Measurements from ENCODE around the gene TRPM3. TPM values are rescaled to one million over a fixed set of nuclear protein-coding genes. Genes with fewer than 3 reads are reported as not detected.

Gene TRPM3
- polyA plus RNA-seq, 1 donor, result 0.57 TPM

DNA sequence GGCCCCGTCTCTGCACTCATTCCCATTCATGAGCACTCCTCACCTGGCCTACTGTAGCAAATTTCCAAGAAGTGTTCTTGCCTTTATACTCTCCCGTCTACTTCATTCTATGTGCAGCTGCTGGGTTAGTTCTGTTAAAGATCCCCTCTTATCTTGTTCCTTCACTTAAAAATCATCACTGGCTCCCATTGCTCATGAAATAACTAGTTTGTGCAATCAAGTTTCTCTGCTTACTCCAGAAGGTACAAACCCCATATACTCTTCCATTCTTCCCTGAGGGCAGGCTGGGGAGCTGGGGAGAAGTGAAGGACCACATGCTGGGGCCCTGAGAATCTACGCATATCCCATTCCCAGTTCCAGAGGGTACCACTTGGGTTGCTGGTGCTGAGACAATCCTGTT lies 622.6 kb downstream of the TRPM3 start:
- Histone ChIP-seq H3K4me3 (ENCODE audit: low read length) (no peak overlapping the region), H3K9me3 (ENCODE audit: control insufficient read depth, low read depth, low read length) (no peaks in the 10 kb centered on the region), H3K27me3 (ENCODE audit: control insufficient read depth, insufficient read depth, low read length) (peaks cover 7% of the 10 kb centered on the region), H3K27ac (ENCODE audit: low read length) (no peak overlapping the region), H3K4me1 (ENCODE audit: control insufficient read depth, insufficient read depth, low read length) (no peaks in the 10 kb centered on the region), H3K36me3 (ENCODE audit: control insufficient read depth, insufficient read depth, low read length) (no peaks in the 10 kb centered on the region)
- 100% methylated on average over 1 of the region's 3 CpGs for WGBS (ENCODE audit: insufficient coverage, low lambda C conversion rate)
- DNase-seq, result no peak

DNA sequence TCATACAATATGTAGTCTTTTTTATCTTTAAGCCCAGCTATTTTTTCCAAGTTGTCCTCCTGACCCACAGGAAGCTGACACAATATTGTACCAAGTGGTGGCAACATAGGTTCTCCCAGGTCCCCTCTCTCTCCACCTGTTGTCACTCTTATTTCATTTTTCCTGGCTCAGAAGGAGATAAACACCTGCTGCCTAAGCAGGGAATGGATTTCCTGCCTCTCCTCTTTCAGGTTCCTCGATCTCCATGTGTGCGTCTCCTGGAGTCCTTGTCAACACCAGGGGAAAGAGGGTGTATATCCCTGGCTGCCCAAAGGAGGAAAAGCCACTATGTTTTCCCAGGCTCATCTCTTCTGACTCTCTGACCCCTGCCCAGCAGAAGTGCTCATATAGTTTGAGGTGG lies 625.2 kb downstream of the TRPM3 start:
- no peak overlapping the region for H3K4me3 ChIP-seq (ENCODE audit: low read length)
- no peaks in the 10 kb centered on the region for H3K9me3 ChIP-seq (ENCODE audit: control insufficient read depth, low read depth, low read length)
- H3K27ac ChIP-seq (ENCODE audit: low read length), result no peak overlapping the region
- no CpG with 5 or more reads among the region's 2 CpGs for WGBS (ENCODE audit: insufficient coverage, low lambda C conversion rate)
- no peaks in the 10 kb centered on the region for H3K36me3 ChIP-seq (ENCODE audit: control insufficient read depth, insufficient read depth, low read length)
- no peak for DNase-seq
- peaks cover 7% of the 10 kb centered on the region for H3K27me3 ChIP-seq (ENCODE audit: control insufficient read depth, insufficient read depth, low read length)
- H3K4me1 ChIP-seq (ENCODE audit: control insufficient read depth, insufficient read depth, low read length), result no peaks in the 10 kb centered on the region

DNA sequence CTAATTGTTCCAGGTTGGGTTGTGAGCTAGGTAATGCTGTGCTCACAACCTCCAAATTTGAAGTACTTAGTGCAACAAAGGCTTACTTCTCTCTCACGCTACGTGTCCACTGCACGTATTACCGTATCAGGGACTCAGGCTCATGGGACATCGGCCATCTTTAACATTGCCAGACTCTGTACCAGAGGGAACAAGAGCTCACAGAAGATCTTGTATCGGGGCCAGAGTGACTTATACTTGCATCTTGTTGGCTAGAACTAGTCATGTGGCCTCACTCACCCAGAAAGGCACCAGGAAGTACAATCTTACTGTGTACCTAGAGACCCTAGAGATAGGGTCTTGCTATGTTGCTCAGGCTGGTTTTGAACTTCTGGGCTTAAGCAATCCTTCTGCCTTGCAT lies 625.9 kb downstream of the TRPM3 start:
- no peaks in the 10 kb centered on the region for H3K9me3 ChIP-seq (ENCODE audit: control insufficient read depth, low read depth, low read length)
- WGBS (ENCODE audit: insufficient coverage, low lambda C conversion rate), result no CpG with 5 or more reads among the region's 6 CpGs

DNA sequence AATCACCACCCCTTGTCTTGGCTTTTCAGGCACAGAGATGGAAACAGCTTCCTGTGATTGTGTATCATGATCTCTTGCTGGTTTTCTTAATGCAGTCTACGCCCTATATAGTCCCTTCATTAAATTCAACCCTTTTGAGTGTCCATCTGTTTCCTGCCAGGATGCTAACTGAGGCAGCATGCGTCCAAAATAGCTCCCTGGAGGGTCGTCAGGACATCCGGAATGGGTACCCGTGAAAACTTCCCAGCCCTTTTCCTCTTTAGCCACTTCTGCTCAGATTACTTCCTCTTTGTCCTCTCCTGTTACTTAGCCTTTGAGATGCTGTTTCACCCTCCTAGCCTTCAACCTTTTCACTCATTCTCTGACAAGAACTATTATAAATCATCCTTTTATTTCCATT lies 627.2 kb downstream of the TRPM3 start:
- no peak overlapping the region for H3K27ac ChIP-seq (ENCODE audit: low read length)
- no peak for DNase-seq
- H3K4me3 ChIP-seq (ENCODE audit: low read length), result no peak overlapping the region
- H3K4me1 ChIP-seq (ENCODE audit: control insufficient read depth, insufficient read depth, low read length), result no peaks in the 10 kb centered on the region
- no peaks in the 10 kb centered on the region for H3K36me3 ChIP-seq (ENCODE audit: control insufficient read depth, insufficient read depth, low read length)
- peaks cover 8% of the 10 kb centered on the region for H3K27me3 ChIP-seq (ENCODE audit: control insufficient read depth, insufficient read depth, low read length)
- WGBS (ENCODE audit: insufficient coverage, low lambda C conversion rate), result 60% methylated on average over 1 of the region's 5 CpGs
- no peaks in the 10 kb centered on the region for H3K9me3 ChIP-seq (ENCODE audit: control insufficient read depth, low read depth, low read length)

More for the DNA sequence above, 625.9 kb downstream of the TRPM3 start:
- Histone ChIP-seq H3K27ac (ENCODE audit: low read length) (no peak overlapping the region), H3K27me3 (ENCODE audit: control insufficient read depth, insufficient read depth, low read length) (peaks cover 7% of the 10 kb centered on the region), H3K4me1 (ENCODE audit: control insufficient read depth, insufficient read depth, low read length) (no peaks in the 10 kb centered on the region), H3K36me3 (ENCODE audit: control insufficient read depth, insufficient read depth, low read length) (no peaks in the 10 kb centered on the region), H3K4me3 (ENCODE audit: low read length) (no peak overlapping the region)
- DNase-seq, result no peak

DNA sequence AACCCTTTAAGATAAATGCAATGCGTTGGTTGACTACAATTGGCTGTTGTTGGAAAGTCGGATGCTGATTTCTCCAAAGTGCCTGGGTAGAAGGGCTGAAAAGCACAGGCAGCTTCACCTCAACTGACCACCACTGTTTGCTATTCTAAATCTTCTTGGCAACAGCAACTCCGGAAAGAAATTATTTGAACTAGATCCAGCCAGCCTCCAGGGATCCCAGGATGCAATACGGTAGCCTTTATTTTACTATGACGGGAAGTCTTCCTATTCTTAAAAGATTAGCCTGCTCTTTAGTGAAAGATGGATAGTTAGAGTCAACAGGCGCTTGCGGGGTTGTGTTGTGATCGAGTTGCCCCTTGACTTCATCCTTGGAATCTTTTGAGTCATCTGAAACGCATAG lies 628.4 kb downstream of the TRPM3 start:
- Histone ChIP-seq H3K36me3 (ENCODE audit: control insufficient read depth, insufficient read depth, low read length) (no peaks in the 10 kb centered on the region), H3K27ac (ENCODE audit: low read length) (no peak overlapping the region), H3K4me1 (ENCODE audit: control insufficient read depth, insufficient read depth, low read length) (no peaks in the 10 kb centered on the region), H3K9me3 (ENCODE audit: control insufficient read depth, low read depth, low read length) (no peaks in the 10 kb centered on the region), H3K27me3 (ENCODE audit: control insufficient read depth, insufficient read depth, low read length) (peaks cover 10% of the 10 kb centered on the region), H3K4me3 (ENCODE audit: low read length) (no peak overlapping the region)
- DNase-seq, result no peak
- no CpG with 5 or more reads among the region's 9 CpGs for WGBS (ENCODE audit: insufficient coverage, low lambda C conversion rate)

DNA sequence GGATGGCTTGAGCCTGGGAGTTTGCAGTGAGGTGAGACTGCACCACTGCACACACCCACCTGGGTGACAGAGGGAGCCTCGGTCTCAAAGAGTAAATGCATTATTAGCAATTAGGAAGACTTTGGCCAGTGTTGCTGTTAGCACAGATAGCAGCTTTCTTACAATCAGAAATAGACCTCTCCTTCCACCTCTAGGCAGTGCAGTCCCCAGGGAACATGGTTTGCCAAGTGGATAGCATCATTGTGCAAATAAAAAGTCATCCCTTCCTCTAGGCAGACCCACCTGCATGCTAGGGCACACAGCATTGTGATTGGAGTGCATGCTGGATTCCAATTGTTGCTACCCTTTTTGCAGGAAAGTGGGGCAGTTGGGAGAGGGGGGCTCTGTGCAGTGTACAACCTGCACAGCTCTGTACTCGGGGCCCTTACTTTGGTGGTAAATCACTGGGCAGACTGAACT lies 629.1 kb downstream of the TRPM3 start:
- DNase-seq, result no peak
- WGBS (ENCODE audit: insufficient coverage, low lambda C conversion rate), result no CpG with 5 or more reads among the region's 2 CpGs
- peaks cover 10% of the 10 kb centered on the region for H3K27me3 ChIP-seq (ENCODE audit: control insufficient read depth, insufficient read depth, low read length)
- no peaks in the 10 kb centered on the region for H3K4me1 ChIP-seq (ENCODE audit: control insufficient read depth, insufficient read depth, low read length)
- no peaks in the 10 kb centered on the region for H3K9me3 ChIP-seq (ENCODE audit: control insufficient read depth, low read depth, low read length)
- no peak overlapping the region for H3K4me3 ChIP-seq (ENCODE audit: low read length)
- no peak overlapping the region for H3K27ac ChIP-seq (ENCODE audit: low read length)
- no peaks in the 10 kb centered on the region for H3K36me3 ChIP-seq (ENCODE audit: control insufficient read depth, insufficient read depth, low read length)

DNA sequence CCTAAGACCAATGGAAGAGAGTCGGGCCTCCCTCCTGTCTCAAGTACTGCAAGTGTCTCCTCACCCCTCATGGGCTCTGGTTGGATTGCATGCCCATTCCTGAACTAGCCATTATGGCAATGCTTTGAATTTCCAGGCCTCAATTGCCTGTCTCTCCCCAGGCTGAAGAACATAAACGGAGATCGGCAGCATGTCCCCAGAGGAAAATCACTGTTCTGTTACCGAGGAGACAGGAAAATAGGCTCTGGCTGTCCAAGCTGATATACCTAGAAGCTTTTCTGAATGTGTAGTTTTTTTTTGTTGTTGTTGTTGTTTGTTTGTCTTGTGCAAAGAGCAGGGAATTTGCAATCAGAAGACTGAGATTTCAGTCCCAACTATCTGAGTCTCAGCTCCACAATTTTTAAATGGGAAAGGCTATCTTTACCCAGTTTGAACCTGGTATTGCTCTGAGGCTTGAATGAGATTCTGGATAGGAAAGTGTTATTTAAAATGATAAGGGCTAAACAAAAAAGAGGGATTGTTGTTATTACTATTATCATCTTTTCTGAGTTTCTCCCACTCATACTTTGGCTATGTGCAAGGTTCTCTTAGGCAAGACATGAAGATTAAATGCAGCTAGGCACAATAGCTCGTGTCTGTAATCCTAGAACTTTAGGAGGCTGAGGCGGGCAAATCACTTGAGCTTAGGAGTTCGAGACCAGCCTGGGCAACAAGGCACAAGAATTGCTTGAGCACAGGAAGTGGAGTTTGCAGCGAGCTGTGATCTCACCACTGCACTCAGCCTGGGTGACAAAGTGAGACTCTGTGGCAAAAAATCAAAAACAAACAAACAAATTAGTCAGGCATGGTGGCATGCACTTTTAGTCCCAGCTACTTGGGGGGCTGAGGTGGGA lies 629.7 kb downstream of the TRPM3 start:
- WGBS (ENCODE audit: insufficient coverage, low lambda C conversion rate), result no CpG with 5 or more reads among the region's 8 CpGs
- no peaks in the 10 kb centered on the region for H3K4me1 ChIP-seq (ENCODE audit: control insufficient read depth, insufficient read depth, low read length)
- DNase-seq, result no peak
- peaks cover 10% of the 10 kb centered on the region for H3K27me3 ChIP-seq (ENCODE audit: control insufficient read depth, insufficient read depth, low read length)
- H3K36me3 ChIP-seq (ENCODE audit: control insufficient read depth, insufficient read depth, low read length), result no peaks in the 10 kb centered on the region
- H3K4me3 ChIP-seq (ENCODE audit: low read length), result no peak overlapping the region
- no peaks in the 10 kb centered on the region for H3K9me3 ChIP-seq (ENCODE audit: control insufficient read depth, low read depth, low read length)
- no peak overlapping the region for H3K27ac ChIP-seq (ENCODE audit: low read length)

DNA sequence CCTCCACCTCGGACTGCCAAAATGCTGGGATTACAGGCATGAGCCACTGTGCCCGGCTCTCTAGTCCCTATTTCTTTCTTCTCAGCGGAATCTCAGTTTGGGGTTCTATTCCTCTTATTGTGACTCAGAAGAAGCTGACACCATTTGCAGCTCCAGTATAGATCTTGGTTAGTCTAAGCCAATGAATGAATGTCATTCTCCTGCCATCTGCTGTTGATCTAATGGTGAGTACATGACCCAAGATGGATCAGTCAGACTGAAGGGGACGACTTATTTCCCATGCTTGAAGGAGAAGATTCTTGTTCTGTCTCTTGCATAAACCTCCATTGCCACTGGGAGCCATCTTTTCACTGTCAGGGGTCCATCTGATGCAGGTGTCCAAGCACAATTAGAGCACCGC lies 630.9 kb downstream of the TRPM3 start:
- no peaks in the 10 kb centered on the region for H3K4me1 ChIP-seq (ENCODE audit: control insufficient read depth, insufficient read depth, low read length)
- H3K36me3 ChIP-seq (ENCODE audit: control insufficient read depth, insufficient read depth, low read length), result no peaks in the 10 kb centered on the region
- peaks cover 7% of the 10 kb centered on the region for H3K27me3 ChIP-seq (ENCODE audit: control insufficient read depth, insufficient read depth, low read length)
- no CpG with 5 or more reads among the region's 5 CpGs for WGBS (ENCODE audit: insufficient coverage, low lambda C conversion rate)
- no peaks in the 10 kb centered on the region for H3K9me3 ChIP-seq (ENCODE audit: control insufficient read depth, low read depth, low read length)
- no peak for DNase-seq
- H3K4me3 ChIP-seq (ENCODE audit: low read length), result no peak overlapping the region
- H3K27ac ChIP-seq (ENCODE audit: low read length), result no peak overlapping the region

DNA sequence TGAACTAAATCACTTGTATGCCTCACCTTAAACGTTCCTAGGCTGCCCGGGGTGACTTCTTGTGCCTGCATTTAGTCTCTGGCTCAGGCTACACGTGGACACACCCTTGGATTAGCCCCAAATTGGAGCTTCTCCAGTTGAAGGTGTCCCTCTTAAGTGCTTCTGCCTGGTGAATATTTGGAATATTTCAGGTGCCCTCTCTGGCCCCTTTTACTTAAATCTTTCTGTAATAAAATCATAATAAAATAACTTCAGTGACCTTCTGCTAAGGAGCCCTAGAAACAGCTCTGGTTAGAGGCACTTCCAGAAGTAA lies 632.7 kb downstream of the TRPM3 start:
- peaks cover 2% of the 10 kb centered on the region for H3K27me3 ChIP-seq (ENCODE audit: control insufficient read depth, insufficient read depth, low read length)
- WGBS (ENCODE audit: insufficient coverage, low lambda C conversion rate), result no CpG with 5 or more reads among the region's 3 CpGs
- H3K27ac ChIP-seq (ENCODE audit: low read length), result no peak overlapping the region
- no peaks in the 10 kb centered on the region for H3K36me3 ChIP-seq (ENCODE audit: control insufficient read depth, insufficient read depth, low read length)
- no peak for DNase-seq
- H3K4me1 ChIP-seq (ENCODE audit: control insufficient read depth, insufficient read depth, low read length), result no peaks in the 10 kb centered on the region
- H3K9me3 ChIP-seq (ENCODE audit: control insufficient read depth, low read depth, low read length), result no peaks in the 10 kb centered on the region
- H3K4me3 ChIP-seq (ENCODE audit: low read length), result no peak overlapping the region

DNA sequence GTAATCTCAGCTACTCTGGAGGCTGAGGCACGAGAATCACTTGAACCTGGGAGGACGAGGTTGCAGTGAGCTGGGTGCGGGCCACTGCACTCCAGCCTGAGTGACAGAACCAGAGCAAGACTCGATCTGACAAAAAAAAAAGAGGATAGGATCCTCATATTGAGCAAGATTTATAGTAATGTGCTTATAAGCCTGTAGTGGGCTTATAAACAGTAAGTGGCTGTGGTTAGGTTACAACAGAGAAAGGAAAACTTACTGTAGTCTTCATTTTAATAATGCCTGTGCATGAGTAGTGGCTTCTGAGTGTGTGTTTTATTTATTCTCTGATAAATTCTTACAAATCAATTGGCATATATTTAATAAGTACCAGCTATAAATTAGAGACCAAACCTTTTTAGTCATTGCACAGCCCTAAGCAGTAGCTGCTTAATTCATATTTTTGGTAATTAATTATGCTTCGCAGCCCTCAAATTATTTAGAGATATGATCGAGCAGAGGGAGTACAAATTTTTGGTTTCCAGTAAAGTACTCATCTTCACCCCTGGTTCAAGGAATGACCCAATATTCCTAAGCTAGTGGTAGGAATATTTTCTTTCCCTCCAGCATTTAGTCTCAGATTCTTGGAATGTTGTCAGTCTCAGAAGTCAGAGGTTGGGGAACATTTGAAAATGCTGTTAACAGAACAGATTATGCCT lies 633.2 kb downstream of the TRPM3 start:
- H3K9me3 ChIP-seq (ENCODE audit: control insufficient read depth, low read depth, low read length), result no peaks in the 10 kb centered on the region
- H3K27ac ChIP-seq (ENCODE audit: low read length), result no peak overlapping the region
- peaks cover 2% of the 10 kb centered on the region for H3K27me3 ChIP-seq (ENCODE audit: control insufficient read depth, insufficient read depth, low read length)
- no peaks in the 10 kb centered on the region for H3K36me3 ChIP-seq (ENCODE audit: control insufficient read depth, insufficient read depth, low read length)
- no peaks in the 10 kb centered on the region for H3K4me1 ChIP-seq (ENCODE audit: control insufficient read depth, insufficient read depth, low read length)
- whole genome bisulfite sequencing (ENCODE audit: insufficient coverage, low lambda C conversion rate), result no CpG with 5 or more reads among the region's 6 CpGs
- DNase-seq, result no peak
- no peak overlapping the region for H3K4me3 ChIP-seq (ENCODE audit: low read length)

Measured in large intestine (tissue), 3 donors.